ENCODE data around the gene SBNO1.
"Not testable (repeated sequence)": the region's sequence is repeated elsewhere in the genome, so short reads cannot be mapped to it uniquely, and the experiment has no call there.

SBNO1 gene

DNA sequence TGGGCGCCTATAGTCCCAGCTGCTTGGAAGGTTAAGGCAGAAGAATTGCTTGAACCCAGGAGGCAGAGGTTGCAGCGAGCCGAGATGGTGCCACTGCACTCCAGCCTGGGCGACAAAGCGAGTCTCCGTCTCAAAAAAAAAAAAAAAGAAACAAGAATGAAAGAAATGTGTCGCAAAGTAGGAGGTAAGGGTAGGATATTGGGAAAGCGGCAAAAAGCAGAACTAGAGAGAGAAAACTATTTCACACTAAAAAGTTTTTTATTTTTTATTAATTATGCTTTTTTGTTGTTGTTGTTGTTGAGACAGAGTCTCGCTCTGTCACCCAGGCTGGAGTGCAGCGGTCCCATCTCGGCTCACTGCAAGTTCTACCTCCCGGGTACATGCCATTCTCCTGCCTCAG is 17.7 kb downstream of the SBNO1 start:
- no peak for DNase-seq (ENCODE audit: low spot score)

DNA sequence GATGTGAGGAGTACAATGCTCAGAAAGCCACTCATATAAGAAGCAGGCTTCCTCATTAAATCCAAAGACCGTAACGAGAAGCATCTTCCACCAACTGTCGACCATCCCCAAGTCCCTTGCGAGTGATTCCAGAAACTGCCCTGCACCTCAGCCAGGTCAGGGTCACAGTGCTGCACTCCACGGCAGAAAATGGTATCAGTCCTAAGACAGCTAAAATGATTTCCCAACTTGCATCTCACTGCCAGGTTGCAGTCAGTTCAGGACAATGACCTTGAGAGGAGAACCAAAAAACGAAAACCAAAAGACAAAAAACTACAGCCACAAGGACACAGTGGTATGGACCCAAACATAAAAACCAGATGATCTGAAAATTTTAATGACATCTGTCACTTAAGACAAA is 20.6 kb downstream of the SBNO1 start:
- DNase-seq (ENCODE audit: low spot score): no peak

DNA sequence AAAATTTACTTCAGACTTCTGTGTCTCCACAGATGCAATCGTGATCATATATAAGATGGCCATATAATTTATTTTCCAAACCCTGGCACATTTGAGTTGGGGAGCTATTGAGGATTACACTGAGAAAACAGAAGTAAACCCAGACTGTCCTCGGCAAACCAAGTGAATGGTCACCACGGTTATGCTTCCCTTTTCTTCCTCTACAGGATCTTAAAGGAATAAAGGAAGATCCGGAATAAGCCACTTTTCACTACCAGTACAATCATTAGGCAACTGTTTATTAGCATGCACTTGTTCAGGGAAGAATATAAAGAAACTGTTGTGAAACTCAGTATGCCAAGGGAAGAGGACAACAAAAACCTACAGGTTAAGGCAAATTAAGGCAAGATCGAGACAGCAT is 27.6 kb downstream of the SBNO1 start:
- DNase-seq (ENCODE audit: low spot score): no peak

DNA sequence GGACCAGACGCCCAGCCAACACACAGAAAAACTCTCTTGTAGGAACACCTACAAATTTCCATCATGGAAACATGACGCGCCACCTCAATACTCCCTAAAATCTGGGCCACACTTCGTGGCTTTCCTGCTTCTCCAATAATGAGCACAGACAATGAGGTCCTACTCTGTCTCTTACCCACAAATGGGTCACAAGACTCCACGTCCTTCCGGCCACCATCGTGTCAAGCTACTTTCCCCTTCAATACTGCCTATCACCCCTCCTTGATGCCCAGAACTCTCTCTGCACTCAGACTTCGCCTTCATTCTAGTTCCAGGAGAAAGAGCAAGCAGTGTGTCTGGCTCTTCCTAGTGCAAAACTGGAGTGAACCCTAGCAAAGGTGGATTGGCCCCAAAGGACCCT is 28.1 kb downstream of the SBNO1 start:
- no peak for DNase-seq (ENCODE audit: low spot score)

DNA sequence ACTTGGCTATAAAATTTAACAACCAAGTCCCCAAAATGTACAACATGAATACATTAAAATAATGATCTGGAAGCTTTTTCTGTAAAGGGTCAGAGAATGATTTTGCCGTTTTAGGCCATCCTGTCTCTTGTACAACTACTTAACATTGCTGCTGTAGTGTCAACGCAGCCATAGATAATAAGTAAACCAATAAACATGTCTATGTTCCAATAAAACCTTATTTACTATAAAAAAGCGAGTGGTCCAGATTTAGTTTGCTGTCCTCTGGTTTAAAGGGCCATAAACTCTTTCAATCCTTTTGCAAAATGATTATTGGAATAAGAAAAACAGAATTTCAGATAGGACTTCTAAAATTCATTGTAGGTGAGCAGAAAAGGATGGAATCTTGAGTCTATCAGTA is 29.2 kb downstream of the SBNO1 start:
- no peak for DNase-seq (ENCODE audit: low spot score)

DNA sequence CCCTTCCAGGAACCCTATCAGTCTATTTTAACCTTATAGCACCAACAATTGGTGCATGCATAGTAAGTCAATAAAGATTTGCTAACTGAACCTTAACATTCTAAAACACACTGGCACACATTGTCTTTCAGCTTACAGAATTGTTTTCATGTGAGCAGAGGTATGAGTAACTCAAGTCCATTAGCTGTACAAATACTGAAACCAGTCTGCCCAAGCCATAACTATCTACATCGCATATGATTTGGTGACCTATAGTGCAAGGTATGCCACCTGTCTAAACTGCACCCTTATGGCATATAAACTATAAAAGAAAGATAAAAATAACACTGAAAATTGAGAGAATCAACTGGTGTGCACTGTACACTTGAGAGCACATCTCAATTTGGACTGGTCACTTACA is 34.8 kb downstream of the SBNO1 start:
- no peak for DNase-seq (ENCODE audit: low spot score)

DNA sequence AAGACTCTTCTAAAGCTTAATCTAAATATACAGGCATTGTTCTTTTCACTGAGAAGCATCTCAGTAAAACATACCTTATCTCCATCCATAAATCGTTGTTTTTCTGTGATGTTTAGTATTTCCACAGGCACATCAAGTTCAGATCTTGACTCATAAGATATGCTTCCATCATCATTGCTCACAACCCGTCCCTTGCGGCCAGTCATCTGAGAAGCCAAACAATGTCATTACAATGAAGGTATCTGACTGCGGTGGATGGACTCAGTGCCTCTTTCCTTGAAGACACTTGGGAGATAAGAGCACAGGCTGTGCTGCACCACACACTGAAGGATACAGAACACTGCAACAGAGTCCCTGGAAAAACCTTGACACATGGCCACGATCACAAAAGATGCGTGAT is 44.8 kb downstream of the SBNO1 start:
- no peak for DNase-seq (ENCODE audit: low spot score)

DNA sequence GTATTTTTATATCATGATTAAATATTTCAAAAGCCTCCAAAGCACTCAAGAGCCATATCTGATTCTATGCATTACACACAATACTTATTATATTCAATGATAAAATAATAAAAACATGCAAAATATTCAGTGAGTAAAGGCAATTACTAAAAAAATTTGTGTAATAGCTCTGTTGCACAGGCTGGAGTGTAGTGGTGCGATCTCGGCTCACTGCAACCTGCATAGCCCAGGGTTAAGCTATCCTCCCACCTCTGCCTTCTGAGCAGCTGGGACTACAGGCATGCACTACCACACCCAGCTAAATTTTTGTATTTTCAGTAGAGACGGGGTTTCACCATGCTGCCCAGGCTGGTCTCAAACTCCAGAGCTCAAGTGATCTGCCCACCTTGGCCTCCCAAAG is 45.4 kb downstream of the SBNO1 start:
- DNase-seq (ENCODE audit: low spot score): no peak

DNA sequence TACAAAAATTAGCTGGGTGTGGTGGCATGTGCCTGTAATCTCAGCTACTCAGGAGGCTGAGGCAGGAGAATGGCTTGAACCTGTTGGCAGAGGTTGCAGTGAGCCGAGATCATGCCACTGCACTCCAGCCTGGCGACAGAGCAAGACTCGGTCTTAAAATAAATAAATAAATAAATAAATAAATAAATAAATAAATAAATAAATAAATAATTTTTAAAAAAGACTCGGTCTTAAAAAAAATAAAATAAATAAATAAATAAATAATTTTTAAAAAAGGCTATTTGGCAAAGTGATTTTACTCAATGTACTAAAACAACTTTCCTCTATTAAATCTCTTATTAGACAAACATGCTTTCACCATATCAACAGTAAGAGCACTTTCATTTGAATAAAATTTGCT is 51.6 kb downstream of the SBNO1 start:
- not testable (repeated sequence) for DNase-seq (ENCODE audit: low spot score)

DNA sequence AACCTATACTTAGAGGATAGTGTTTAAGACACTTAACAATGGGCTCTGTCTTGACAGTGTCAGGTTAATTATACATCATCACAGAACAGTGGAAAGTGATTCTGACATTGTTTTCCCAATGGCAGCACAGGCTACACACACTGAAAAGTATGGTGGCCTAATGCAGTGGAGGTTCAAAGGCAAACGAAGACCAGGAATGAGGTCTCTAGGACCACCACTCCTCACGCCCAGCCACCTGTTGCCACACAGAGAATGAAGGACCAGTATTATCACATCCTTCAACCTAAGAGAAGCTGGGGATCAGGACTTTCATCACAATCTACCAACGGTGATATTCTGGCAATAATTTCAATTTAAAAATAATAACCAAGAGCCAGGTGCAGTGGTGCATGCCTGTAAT is 58.4 kb downstream of the SBNO1 start:
- no peak for DNase-seq (ENCODE audit: low spot score)

DNA sequence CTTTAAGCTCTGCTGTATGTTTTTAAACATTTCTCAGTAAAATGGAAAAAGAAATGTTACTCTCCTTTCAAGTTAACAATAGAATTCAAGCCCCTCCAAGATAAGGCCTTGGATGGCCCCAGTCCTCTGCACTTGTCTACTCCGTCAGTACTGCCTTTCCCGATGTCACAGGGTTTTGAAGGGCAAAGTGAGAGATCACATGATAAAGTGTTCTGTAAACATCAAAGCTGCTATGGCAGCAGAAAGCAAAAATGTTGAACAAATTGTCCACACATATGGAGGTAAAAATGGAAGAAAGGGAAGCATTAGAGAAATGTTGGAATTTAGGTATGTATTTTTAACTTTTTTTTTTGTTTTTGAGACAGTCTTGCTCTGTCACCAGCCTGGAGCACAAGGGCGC is 59.5 kb downstream of the SBNO1 start:
- DNase-seq (ENCODE audit: low spot score): no peak

DNA sequence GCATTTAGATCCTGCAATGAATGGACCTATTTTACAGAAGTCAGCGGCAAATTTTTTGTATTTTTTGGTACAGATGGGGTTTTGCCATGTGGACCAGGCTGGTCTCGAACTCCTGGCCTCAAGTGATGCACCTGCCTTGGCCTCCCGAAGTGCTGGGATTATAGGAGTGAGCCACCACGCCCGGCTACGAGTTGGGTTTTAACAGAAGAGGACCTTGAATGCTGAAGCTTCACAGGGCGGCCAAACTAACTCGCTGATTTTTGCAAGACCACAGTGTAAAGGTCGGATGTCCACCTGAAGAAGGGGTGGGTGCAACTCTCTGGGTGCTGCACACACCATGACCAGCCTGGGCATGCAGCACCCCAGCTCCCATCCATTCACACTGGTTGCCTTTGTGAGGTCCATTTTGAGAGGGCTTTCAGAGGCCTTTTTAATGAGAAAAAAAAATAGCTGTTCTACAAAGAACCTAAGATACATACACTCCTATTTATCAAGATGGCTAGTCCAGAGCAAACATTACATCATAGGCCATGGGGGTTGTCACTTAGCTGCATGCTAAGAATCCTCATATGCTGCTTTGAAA is 71.4 kb downstream of the SBNO1 start:
- no peak for DNase-seq (ENCODE audit: low spot score)

DNA sequence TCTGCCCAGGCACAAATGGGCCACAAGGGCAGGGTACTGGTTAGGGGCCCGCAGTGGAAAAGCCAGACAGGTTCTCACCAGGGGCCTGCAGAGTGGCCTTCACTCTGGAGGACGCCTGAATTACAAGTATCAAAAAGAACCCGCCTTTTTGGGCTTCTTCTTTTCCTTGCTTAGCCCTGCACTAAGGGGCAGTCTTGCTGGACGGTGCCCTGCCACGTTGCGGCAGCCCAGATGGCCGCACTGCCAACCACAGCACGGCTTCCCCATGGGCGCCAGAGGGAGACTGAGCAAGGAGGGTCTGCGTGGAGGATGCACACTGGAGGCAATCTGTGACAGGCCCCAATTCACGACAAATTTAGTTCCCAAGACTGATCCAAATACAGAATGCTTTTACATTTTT is 74.7 kb downstream of the SBNO1 start:
- DNase-seq (ENCODE audit: low spot score): no peak

DNA sequence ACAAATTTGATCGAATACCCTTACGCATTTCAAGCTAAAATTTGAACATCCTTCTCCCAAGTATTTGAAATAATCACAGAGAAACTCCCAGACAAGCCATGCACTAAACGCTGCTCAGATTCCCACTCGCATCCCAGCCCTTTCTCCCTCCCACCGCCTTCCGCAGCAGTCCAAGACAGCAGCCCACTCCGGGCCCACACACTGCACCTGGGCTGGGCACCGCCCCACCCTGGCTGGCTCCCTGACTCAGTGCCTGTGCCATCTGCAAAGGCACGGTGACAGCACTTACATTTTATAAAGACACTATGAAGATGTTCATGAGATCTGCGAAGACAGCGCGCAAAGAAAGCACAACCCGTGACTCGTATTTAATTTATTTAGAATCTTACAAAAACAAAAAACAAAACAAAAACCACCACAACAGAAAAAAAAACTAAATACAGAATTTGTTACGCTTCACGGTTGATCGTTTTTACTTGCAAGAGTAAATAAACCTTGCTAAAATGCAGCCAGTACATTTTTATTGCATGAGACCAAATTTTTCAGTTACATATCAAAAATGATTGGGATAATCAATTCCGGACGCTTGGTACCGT is 75.8 kb downstream of the SBNO1 start:
- no peak for DNase-seq (ENCODE audit: low spot score)

DNA sequence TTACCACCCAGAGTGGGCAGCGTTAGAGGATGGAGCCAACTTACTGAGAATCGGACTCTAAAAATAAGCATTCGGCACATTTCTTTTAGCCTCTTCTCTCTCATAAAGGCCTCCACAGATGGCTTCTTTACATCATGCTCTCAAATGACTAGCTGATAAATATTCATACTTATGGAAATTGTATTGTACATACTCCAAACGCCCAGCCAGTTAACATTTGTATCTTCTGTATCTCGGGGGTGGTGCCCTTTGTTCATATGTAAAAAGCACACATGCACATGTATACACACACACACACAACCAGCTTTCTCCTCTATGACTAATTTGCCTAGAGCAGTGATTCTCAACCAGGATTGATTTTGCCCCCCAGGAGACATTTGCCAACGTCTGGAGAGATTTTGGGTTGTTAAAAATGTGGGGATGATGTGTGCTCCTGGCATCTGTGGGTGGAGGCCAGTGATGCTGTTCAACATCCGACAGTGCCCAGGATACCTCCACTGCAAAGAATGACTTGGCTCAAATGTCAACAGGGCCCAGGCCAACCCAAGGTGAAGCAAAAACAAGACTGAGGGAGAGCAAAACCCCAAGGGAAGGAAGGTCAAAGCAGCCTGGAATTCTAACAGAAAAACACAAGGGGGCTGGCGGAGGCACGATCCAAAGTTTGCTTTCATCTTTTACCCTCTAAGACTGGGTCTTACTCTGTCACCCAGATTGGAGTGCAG is 77.8 kb downstream of the SBNO1 start:
- no peak for DNase-seq (ENCODE audit: low spot score)

DNA sequence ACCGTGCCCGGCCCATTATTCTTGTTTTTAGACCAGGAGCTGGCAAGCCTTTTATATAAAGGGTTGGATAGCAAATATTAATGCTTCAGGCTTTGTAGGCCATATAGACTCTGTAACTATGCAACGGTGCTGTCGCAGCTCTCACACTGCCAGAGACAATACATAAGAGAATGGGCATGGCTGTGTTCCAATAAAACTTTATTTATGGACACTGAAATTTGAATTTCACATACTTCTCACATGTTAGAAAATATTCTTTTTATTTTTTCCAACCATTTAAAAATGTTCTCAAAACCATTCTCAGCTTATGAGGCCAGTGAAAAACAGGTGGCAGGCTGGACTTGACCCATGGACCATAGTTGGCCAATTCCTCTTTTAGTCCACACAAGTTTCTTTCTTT is 80.0 kb downstream of the SBNO1 start:
- DNase-seq (ENCODE audit: low spot score): no peak

DNA sequence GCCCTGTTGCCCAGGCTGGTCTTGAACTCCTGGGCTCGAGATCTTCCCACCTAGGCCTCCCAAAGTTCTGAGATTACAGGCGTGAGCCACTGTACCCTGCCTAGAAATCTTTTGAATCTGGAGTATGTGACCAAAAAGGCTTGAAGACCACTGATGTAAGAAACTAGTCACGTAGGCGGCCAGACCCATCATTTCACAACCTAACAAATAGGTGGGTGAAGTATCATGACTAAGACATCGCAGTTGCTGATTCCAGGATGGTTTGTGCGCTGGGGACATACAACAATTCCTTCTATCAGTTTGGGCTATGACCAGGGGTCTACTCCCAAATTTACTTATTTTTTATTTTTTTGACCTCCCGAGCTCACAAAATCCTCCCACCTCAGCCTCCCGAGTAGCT is 81.2 kb downstream of the SBNO1 start:
- no peak for DNase-seq (ENCODE audit: low spot score)

DNA sequence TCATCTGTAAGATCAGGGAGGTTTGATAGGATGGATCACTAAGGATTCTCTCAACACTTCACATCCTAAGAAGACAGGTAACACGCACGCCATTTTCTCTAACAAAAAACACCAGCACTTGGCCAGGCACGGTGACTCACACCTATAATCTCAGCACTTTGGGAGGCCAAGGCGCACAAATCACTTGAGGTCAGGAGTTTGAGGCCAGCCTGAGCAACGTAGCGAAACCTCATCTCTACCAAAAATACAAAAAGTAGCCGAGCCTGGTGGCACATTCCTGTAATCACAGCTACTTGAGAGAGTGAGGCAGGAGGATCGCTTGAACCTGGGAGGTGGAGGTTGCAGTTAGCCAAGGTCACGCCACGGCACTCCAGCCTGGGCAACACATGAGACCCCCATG is 82.5 kb downstream of the SBNO1 start:
- no peak for DNase-seq (ENCODE audit: low spot score)

DNA sequence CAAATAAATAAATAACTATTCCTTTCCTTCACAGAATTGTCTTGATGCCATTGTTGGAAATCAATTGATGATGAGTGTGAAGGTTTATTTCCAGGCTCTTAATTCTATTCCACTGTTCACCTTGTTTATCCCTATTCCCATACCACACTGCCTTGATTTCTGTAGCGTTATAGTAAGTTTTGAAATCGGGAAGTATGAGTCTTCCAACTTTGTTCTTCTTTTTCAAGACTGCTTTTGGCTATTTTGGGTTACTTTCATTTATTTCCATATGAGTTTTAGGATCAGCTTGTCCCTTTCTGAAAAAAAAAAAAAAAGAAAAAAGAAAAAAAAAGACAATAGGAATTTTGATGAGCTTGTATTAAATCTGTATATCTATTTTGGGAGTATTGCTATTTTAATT is 83.7 kb downstream of the SBNO1 start:
- no peak for DNase-seq (ENCODE audit: low spot score)

DNA sequence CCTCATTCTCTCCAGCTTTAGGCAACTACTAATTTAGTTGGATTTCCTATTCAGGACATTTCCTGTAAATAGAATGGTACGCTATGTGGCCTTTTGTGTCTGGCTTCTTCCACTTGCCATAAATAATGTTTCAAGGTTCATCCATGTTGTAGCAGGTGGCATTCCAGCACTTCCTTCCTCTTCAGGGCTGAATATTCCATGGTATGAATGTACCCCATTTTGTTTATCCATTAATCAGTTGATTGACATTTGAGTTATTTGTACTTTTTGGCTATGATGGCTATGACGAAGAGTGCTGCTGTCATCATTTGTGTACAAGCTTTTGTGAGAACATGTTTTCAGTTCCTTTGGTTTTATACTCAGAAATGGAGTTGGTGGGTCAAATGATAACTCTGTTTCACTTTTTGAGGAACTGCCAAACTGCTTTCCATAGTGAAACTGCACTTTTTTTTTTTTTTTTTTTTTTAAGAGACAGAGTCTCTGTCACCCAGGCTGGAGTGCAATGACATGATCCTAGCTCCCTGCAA is 86.5 kb downstream of the SBNO1 start:
- DNase-seq (ENCODE audit: low spot score): no peak

DNA sequence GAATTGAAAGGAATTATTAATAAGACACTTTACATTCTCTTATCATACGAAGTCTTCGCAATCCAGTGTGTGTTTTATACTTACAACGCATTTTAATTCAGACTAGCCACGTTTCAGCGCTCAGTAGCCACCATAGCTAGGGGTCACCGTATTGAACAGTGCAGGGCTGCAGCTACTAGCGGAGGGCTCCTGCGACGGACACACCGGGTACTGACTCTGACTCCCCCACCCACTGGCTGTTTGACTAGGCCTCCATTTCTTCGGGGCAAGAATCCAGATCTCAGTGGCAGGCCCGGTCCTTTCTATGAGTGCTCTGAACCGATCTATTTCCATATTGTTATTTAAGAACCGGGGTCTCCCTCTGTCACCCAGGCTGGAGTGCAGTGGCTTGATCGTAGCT is 91.5 kb downstream of the SBNO1 start:
- no peak for DNase-seq (ENCODE audit: low spot score)

DNA sequence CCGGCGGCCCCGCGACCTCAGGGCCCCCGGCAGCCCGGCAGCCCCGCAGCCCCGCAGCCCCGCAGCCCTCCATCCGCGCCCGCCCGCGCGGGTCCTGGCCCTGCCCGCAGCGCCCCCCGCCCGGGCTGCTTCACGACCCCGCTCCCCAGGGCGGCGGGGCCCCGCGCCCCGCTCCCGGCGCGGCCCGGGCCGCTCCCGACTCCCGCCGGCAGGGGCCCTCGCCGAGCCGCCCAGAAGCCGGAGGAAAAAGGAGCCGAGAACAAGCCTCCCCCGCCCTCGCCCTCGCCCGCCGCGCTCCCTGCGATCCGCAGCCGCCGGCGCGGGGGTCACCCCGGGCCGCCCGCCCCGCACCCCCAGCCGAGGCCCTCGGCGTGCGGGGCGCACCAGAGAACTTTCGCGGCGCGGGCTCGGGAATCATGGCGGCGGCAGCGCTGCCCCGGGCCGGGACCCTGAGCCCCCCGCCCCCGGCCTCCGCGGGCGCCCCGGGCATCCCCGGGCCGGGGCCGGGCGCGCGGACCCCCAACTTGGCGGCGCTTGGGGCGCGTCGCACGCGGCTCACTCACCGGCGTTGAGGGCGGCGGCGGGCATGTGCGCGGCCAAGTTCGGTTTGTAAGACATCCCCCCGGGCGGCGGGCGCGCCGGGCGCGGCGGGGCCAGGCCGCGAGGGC is 93.5 kb downstream of the SBNO1 start:
- peak; percentile 49 for DNase-seq (ENCODE audit: low spot score)
